ENCODE data around the gene KIF11. TPM values are rescaled to one million over a fixed set of nuclear protein-coding genes. Genes with fewer than 3 reads are reported as not detected.

Gene KIF11
- total and polyA plus RNA-seq, 9 of the 15 experiments (the other 6 are each of a cell fraction or from before 2014, with no cell fraction given) = 11.3 to 54.4 (median 29.2) TPM

GRCh38 chr10:92591550-92592022 lies 1.3 kb upstream of the KIF11 start (continued):
- TF ChIP-seq TRIM24 (IDR thresholded peaks at IDR 0.05) (no peak), NR3C1 (CRISPR knock-in tag; IDR thresholded peaks at IDR 0.05) (no peak), IRF2 (CRISPR knock-in tag; IDR thresholded peaks at IDR 0.05) (no peak), KAT8 (IDR thresholded peaks at IDR 0.05; ENCODE audit: low read depth) (no peak), STAT5B (CRISPR knock-in tag; IDR thresholded peaks at IDR 0.05) (no peak), ZNF586 (CRISPR knock-in tag; conservative IDR thresholded peaks at IDR 0.05) (no peak), POLR3G (IDR thresholded peaks at IDR 0.05; ENCODE audit: extremely low read depth, insufficient read length, insufficient replicate concordance) (no peak), ZNF12 (CRISPR knock-in tag; IDR thresholded peaks at IDR 0.05) (no peak), TAF9B (IDR thresholded peaks at IDR 0.05; ENCODE audit: partially characterized antibody) (peak; percentile 49), ARNT (IDR thresholded peaks at IDR 0.05) (no peak), MTF1 (CRISPR knock-in tag; IDR thresholded peaks at IDR 0.05; ENCODE audit: borderline replicate concordance) (no peak), ZNF134 (CRISPR knock-in tag; conservative IDR thresholded peaks at IDR 0.05) (no peak), PHF8 (IDR thresholded peaks at IDR 0.05; ENCODE audit: borderline replicate concordance, low read length) (peak; percentile 62; the same call in 1 of the 2 replicates), RCOR1 (IDR thresholded peaks at IDR 0.05; ENCODE audit: borderline replicate concordance in 1 of 2, low read depth in 2 of 2, low read length in 2 of 2) (0 out of 4 replicates have a peak, but pooled peaks of 1 of the 2 experiments have one; percentile 55), ELF1 (tag; IDR thresholded peaks at IDR 0.05) (no peak; the same call in 1 of the 2 replicates), TAL1 (IDR thresholded peaks at IDR 0.05) (no peak), SUPT5H (IDR thresholded peaks at IDR 0.05) (peak; percentile 64), ELF2 (CRISPR knock-in tag; IDR thresholded peaks at IDR 0.05) (no peak), JUND (IDR thresholded peaks at IDR 0.05; ENCODE audit: borderline replicate concordance, low read depth, low read length) (peak; percentile 41; the same call in 1 of the 2 replicates), JUND (tag; IDR thresholded peaks at IDR 0.05; ENCODE audit: borderline replicate concordance, low read depth, low read length) (peak; percentile 26; the same call in 1 of the 3 replicates), SNAPC5 (CRISPR knock-in tag; IDR thresholded peaks at IDR 0.05) (no peak), ZNF140 (CRISPR knock-in tag; IDR thresholded peaks at IDR 0.05) (no peak), TRIM25 (IDR thresholded peaks at IDR 0.05; ENCODE audit: borderline replicate concordance) (no peak), MAZ (CRISPR knock-in tag; conservative IDR thresholded peaks at IDR 0.05 in 1 of 2, IDR thresholded peaks at IDR 0.05 in 1 of 2) (peak in 1 of 2 experiments; percentile 62; a peak in 2 of 4 replicates), ZNF584 (CRISPR knock-in tag; IDR thresholded peaks at IDR 0.05; ENCODE audit: low read depth) (no peak), FOXP4 (CRISPR knock-in tag; IDR thresholded peaks at IDR 0.05; ENCODE audit: borderline replicate concordance) (no peak)

All from K562 (cell line).